Activated naive CD4-positive, alpha-beta T cell treated with anti-CD3 and anti-CD28 coated beads, Interleukin-2, amount 10 ng/mL, durations not matched to agents 7 days and 5 days (primary cell): ENCODE results near the gene FAM135A.

Source experiments
- CTCF ChIA-PET: fragments of 350-600 bp; sonication (Branson Sonifier 250); formaldehyde crosslinking; loops from one replicate; lab custom pipeline; 2021; ENCODE audit warnings: antibody characterized with exemption; lab: Charles Lee
- DNase-seq: peaks from one replicate; pipeline ENCODE4 v3.0.0-alpha.2; 2020
- H3K27ac Mint-ChIP-seq: one replicate; pipeline ENCODE4 v1.8.0; 2021; ENCODE audit warnings: mild to moderate bottlenecking, moderate library complexity, mixed read lengths
- H3K27me3 Mint-ChIP-seq: one replicate; pipeline ENCODE4 v1.8.0; 2021; ENCODE audit warnings: mild to moderate bottlenecking, mixed read lengths
- H3K36me3 Mint-ChIP-seq: one replicate; pipeline ENCODE4 v1.8.0; 2021; ENCODE audit warnings: mixed read lengths
- H3K4me1 Mint-ChIP-seq: one replicate; pipeline ENCODE4 v1.8.0; 2021; ENCODE audit warnings: mixed read lengths
- H3K4me3 Mint-ChIP-seq: one replicate; pipeline ENCODE4 v1.8.0; 2021; ENCODE audit warnings: mild to moderate bottlenecking, moderate library complexity, mixed read lengths
- H3K9me3 Mint-ChIP-seq: one replicate; pipeline ENCODE4 v1.8.0; 2021; ENCODE audit warnings: mixed read lengths

Gene FAM135A

DNA sequence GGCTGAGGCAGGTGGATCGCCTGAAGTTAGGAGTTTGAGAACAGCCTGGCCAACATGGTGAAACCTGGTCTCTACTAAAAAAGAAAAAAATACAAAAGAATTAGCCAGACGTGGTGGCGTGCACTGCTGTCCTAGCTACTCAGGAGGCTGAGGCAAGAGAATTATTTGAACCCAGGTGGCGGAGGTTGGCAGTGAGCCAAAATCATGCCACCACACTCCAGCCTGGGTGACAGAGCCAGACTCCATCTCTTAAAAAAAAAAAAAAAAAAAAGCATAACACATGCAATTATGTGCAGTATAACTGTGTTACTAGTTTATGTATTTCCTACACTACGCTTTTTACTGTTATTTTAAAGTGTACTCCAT lies 31.9 kb upstream of the FAM135A start:
- no peaks in the 10 kb centered on the region for H3K9me3 Mint-ChIP-seq
- H3K27ac Mint-ChIP-seq: no peak overlapping the region
- H3K27me3 Mint-ChIP-seq: no peaks in the 10 kb centered on the region
- no peak for DNase-seq
- no peaks in the 10 kb centered on the region for H3K4me1 Mint-ChIP-seq
- H3K4me3 Mint-ChIP-seq: no peak overlapping the region
- no peaks in the 10 kb centered on the region for H3K36me3 Mint-ChIP-seq
- CTCF ChIA-PET: interaction anchor here (0.7 to 1.3 kb wide), 2 partner anchors 11 to 227 kb away, joined by 4 to 5 read pairs; no protein-coding TSS in a partner anchor

DNA sequence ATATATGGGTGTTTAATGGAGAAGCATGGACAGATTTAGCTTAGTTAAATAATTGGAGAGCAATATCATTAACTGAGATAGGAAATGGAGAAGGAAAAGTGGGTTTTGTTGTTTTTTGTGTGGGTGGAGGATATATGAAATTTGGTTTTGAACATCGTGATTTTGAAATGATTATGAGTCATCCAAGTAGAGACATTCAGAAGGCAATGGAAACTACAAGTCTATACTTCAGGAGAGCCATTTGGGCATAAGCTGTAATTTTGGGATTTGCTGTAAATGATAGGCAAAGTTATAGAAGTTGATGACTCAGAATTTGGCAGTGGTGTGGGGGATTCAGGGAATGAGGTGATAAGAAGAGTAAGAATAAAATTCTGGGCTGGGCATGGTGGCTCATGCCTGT lies 27.4 kb upstream of the FAM135A start:
- Mint-ChIP-seq H3K4me3 (no peak overlapping the region), H3K36me3 (no peaks in the 10 kb centered on the region), H3K27me3 (no peaks in the 10 kb centered on the region), H3K4me1 (no peaks in the 10 kb centered on the region), H3K27ac (no peak overlapping the region), H3K9me3 (no peaks in the 10 kb centered on the region)
- no peak for DNase-seq
- CTCF ChIA-PET: no interaction called here

DNA sequence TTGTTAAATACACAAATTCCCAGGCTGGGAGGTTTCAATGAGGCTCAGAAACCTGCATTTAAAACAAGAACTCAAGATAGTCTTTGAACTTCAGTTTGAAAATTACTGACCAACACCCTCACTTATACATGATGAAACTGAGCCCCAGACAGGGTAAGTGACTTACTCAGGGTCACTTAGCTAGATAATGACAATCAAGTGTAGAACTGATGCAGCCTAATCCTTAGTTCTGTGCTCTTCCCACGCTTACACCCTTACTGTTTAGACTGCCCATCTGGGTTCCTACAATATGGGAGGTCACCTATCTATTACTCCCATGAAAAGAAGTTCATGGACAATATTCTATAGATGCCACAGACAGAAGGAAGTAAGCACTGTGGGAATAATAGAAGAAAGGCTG lies 24.5 kb upstream of the FAM135A start:
- H3K36me3 Mint-ChIP-seq: no peaks in the 10 kb centered on the region
- CTCF ChIA-PET: interaction anchor here (0.9 kb wide), 1 partner anchor 14 kb away, joined by 3 read pairs; no protein-coding TSS in a partner anchor
- H3K27me3 Mint-ChIP-seq: peaks cover 7% of the 10 kb centered on the region
- H3K27ac Mint-ChIP-seq: no peak overlapping the region
- DNase-seq: no peak
- H3K4me1 Mint-ChIP-seq: no peaks in the 10 kb centered on the region
- no peak overlapping the region for H3K4me3 Mint-ChIP-seq
- H3K9me3 Mint-ChIP-seq: no peaks in the 10 kb centered on the region

DNA sequence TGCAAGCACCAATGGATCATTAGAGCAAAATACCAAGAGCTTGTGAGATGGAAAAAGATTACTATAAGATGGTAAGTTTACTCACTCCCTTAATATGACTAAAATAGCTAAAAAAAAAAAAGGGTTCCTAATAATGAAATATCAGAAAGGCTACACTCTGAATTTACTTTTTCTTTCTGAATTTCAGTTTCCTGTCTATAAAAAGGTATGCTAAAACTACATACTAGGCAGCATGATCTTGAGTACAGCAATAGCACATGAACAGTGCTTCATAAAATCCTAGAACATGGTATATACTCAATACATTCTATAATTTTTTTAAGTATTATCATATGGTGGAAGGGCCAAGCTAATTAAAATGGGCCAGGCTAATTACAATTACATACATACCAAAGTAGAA lies 24.0 kb upstream of the FAM135A start:
- DNase-seq: no peak
- no peaks in the 10 kb centered on the region for H3K9me3 Mint-ChIP-seq
- no peaks in the 10 kb centered on the region for H3K36me3 Mint-ChIP-seq
- H3K27ac Mint-ChIP-seq: no peak overlapping the region
- CTCF ChIA-PET: no interaction called here
- H3K27me3 Mint-ChIP-seq: peaks cover 7% of the 10 kb centered on the region
- H3K4me1 Mint-ChIP-seq: no peaks in the 10 kb centered on the region
- no peak overlapping the region for H3K4me3 Mint-ChIP-seq

DNA sequence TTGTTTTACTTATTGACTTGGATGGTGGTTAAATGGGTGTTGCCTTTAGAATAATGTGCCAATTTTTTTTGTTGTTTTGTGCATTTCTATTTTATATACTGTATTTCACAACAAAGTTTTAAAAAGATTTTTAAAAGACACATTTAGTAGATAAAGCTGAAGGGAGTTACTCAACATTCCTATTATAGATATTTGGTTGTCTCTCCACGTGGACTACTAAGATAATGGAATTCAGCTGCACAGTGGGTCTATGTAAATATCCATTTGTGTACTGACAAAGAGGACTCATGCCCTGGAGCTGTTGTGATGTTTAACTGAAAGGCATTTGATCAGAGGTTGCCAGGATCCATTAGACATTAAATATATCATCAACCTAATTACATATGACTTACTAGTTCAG lies 23.2 kb upstream of the FAM135A start:
- no peak for DNase-seq
- no peaks in the 10 kb centered on the region for H3K4me1 Mint-ChIP-seq
- no peak overlapping the region for H3K27ac Mint-ChIP-seq
- CTCF ChIA-PET: no interaction called here
- no peak overlapping the region for H3K4me3 Mint-ChIP-seq
- H3K36me3 Mint-ChIP-seq: no peaks in the 10 kb centered on the region
- no peaks in the 10 kb centered on the region for H3K9me3 Mint-ChIP-seq
- peaks cover 7% of the 10 kb centered on the region for H3K27me3 Mint-ChIP-seq

DNA sequence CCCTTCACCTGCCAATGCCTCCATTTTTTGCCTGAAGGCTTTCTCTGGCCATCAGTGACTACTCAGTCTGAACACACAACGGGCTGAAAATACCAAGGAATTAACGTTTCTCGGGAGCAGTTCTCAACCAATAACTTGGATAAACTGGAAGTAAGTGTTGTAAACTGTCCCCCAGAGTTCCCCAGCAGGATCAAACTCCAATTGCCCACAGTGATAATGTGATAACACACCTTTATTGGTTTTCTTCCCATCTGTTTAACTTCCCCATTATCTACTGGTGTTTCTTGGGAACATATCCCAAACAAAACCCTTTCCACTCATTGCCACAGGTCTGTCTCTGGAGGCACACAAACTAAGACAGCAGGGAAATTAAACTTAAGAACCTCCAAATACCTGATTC lies 21.8 kb upstream of the FAM135A start:
- Mint-ChIP-seq H3K27ac (no peak overlapping the region), H3K4me3 (no peak overlapping the region), H3K27me3 (peaks cover 7% of the 10 kb centered on the region), H3K4me1 (no peaks in the 10 kb centered on the region), H3K9me3 (no peaks in the 10 kb centered on the region), H3K36me3 (no peaks in the 10 kb centered on the region)
- CTCF ChIA-PET: no interaction called here
- DNase-seq: no peak

DNA sequence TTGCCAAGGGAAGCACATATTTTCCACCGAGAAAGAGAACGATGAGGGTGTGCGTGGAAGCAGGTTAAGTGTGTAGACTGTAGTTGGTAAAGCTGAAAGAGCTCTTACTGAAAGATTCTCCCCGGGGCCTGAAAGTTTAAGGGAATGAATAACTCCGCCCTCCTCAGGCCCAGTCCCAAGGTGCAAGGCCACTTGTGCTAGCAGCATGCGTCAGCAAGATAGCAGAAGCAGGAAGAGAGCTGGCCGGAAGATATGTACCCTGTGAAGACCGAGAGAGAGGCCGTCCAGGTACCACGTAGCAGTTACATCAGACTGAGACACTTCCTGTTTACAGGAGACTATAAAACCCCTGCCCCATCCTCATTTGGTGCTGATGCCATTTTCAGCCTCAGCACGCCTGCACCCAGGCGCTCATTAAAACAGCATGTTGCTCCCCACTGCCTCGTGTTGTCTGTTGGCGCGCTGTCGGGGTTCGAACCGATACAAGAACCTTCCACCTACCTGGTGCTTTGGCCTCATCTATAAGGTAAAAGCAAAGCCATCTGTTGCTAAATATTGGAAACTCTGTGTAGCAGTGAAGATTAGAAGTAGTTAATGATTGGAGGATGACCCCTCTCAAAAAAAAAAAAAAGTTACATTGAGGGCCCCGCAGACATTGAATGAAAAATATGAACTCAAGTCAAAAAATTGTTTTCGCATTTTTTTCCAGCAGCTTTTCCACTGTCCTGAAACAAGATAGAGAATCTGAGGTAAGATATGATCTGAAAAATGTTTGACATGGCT lies 18.6 kb upstream of the FAM135A start:
- H3K27me3 Mint-ChIP-seq: peaks cover 11% of the 10 kb centered on the region
- no peaks in the 10 kb centered on the region for H3K4me1 Mint-ChIP-seq
- H3K27ac Mint-ChIP-seq: no peak overlapping the region
- H3K9me3 Mint-ChIP-seq: no peaks in the 10 kb centered on the region
- CTCF ChIA-PET: no interaction called here
- no peak overlapping the region for H3K4me3 Mint-ChIP-seq
- DNase-seq: no peak
- H3K36me3 Mint-ChIP-seq: no peaks in the 10 kb centered on the region

DNA sequence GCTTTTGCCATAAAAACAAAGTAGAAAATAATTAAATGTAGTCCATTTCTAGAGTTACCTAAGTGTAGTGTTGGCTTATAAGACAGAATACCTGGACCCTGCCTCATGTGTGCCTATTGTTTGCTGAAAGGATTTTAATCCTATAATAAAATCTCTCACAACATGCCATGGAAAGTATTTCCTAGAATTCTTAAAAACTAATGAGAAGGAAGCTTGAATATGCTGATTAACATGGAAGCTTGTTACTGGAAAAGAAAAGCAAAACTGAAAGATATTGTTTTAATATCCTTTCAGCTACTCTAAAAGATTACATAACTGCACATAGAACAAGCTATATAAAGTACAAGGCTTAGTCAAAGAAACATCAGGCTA lies 18.0 kb upstream of the FAM135A start:
- Mint-ChIP-seq H3K4me1 (no peaks in the 10 kb centered on the region), H3K36me3 (no peaks in the 10 kb centered on the region), H3K4me3 (no peak overlapping the region), H3K9me3 (no peaks in the 10 kb centered on the region), H3K27me3 (peaks cover 13% of the 10 kb centered on the region), H3K27ac (no peak overlapping the region)
- DNase-seq: no peak
- CTCF ChIA-PET: interaction anchor here (1.1 kb wide), 1 partner anchor 26 kb away, joined by 4 read pairs; no protein-coding TSS in a partner anchor

DNA sequence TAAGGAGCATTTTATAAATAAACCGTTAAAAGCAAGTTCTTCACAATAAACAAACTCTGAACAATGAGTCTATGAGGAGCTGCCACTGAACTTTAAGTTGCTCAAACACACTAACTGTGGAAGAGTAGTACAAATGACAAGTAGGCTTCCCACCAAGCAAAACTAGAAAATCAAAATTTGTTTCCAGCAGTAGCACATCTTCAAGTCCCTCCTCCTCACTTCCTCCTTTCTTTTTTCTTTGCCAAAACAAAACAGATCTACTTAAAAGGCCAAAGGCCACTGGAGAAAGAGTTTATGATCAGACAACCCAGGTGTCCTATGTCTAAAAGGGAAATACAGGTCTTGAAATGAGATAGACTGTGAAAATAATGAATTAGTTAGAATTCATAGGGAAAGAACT lies 17.1 kb upstream of the FAM135A start:
- H3K27ac Mint-ChIP-seq: no peak overlapping the region
- H3K9me3 Mint-ChIP-seq: no peaks in the 10 kb centered on the region
- no peaks in the 10 kb centered on the region for H3K4me1 Mint-ChIP-seq
- no peaks in the 10 kb centered on the region for H3K36me3 Mint-ChIP-seq
- no peak overlapping the region for H3K4me3 Mint-ChIP-seq
- no peak for DNase-seq
- CTCF ChIA-PET: interaction anchor here (1.1 kb wide), 1 partner anchor 27 kb away, joined by 4 read pairs; no protein-coding TSS in a partner anchor
- H3K27me3 Mint-ChIP-seq: peaks cover 15% of the 10 kb centered on the region

DNA sequence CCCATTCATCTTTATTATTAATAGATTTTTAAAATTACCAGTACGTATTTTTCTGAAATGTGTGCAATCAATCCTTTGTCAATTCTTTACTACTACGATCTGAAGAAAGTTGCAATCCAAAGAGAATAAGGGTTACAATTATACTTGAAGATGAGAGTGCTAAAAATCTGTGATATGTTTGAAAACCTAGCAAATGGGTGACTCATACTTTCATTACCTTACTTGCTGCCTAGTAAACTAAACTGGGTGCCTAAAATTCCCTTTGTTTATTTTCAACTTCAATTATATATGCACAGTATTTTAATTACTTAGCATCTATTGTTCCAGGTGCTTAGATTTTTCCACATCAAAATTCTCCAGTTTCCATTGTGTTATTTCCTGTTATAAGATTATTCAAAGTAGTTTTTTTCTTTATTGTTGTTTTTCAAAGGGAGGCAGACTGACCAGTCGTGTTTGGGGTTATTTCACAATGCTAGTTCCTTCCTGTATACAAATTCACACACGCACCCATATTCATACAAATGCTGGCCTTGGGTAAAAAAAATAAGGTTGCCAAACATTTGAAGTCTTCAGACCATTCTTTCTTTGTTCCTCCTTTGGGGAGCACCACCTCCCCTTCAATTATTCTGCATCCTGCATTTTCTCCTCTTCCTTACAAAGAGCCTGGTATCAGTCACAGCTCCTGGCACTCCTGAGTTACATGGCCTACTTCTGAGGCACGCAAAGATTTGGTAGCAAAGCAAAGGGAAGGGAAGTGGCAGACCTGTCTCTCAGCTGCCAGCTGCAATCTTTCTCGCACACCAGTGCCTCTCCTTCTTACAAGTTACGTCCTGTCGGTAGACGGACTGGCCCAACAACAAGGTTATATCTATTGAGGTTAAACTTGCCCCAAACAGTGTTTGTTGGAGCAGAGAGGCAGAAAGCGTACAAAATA lies 16.2 kb upstream of the FAM135A start:
- peaks cover 8% of the 10 kb centered on the region for H3K27me3 Mint-ChIP-seq
- H3K27ac Mint-ChIP-seq: no peak overlapping the region
- H3K9me3 Mint-ChIP-seq: no peaks in the 10 kb centered on the region
- no peaks in the 10 kb centered on the region for H3K4me1 Mint-ChIP-seq
- no peak overlapping the region for H3K4me3 Mint-ChIP-seq
- CTCF ChIA-PET: no interaction called here
- H3K36me3 Mint-ChIP-seq: no peaks in the 10 kb centered on the region
- DNase-seq: no peak

DNA sequence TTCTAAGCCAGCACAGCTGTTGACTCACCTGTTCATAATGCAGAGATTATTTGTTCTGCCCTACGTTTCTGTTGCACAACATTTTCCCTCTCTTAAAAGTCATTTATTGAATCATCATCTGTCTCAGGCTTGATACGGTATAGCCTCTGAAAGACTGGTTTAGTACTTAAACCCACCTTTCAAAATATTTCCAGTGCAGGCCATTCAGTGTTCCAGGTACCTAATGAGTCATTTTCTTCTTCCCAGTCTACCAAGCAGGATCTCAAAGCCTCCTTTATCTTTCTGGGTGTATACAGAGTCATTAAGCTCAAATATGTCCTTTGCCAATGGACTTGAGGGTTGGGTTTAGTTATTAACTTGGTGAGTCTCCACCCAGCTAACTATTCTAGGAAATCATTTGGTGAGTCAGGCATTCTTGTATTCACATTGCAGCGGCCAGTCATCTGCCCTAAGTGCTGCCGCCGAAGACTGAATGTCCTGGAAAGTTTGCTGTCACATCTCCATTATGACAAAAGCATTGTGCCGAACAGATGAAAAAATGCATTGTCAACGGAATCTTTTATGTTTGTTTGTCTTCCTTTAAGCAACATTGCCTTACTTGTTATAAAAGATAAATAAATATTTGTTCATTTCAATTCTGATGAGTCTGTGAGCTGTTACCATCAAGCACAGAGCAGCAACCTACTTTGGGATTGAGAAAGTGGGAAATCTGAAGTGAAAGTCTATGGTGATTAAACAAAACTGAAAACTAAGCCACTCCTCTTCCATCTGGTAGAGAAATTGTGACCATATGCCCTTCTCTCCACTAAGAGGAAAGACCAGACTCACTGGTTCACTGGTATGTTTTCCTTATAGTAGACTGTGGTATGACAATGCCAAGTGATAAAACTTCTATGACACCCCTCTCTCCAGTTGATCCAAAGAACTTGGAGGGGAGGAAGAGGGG lies 14.3 kb upstream of the FAM135A start:
- no peaks in the 10 kb centered on the region for H3K9me3 Mint-ChIP-seq
- H3K4me1 Mint-ChIP-seq: no peaks in the 10 kb centered on the region
- CTCF ChIA-PET: no interaction called here
- DNase-seq: no peak
- H3K4me3 Mint-ChIP-seq: no peak overlapping the region
- peaks cover 19% of the 10 kb centered on the region for H3K27me3 Mint-ChIP-seq
- H3K36me3 Mint-ChIP-seq: no peaks in the 10 kb centered on the region
- H3K27ac Mint-ChIP-seq: no peak overlapping the region

DNA sequence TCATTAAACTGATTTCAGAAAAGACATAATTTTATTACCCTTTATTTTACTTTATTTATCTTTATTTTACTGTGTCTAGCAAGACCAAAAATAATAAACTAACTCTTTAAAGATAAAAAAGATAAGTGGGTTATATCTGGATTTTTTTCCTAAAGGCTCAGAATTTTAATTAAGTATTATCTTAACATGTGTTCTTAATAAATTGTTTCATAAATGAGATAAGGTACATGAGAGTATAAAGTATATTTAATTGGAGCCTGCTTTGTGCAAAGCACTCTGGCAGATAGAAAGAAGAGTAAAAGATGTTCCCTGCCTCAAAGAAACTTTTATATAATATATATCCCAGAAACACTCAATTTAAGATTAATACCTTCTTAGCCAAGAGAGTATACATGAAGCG lies 8.7 kb upstream of the FAM135A start:
- no peaks in the 10 kb centered on the region for H3K4me1 Mint-ChIP-seq
- H3K9me3 Mint-ChIP-seq: no peaks in the 10 kb centered on the region
- CTCF ChIA-PET: interaction anchor here (0.7 kb wide), 1 partner anchor 21 kb away, joined by 3 read pairs; no protein-coding TSS in a partner anchor
- H3K27me3 Mint-ChIP-seq: peaks cover 19% of the 10 kb centered on the region
- H3K4me3 Mint-ChIP-seq: no peak overlapping the region
- no peak overlapping the region for H3K27ac Mint-ChIP-seq
- no peaks in the 10 kb centered on the region for H3K36me3 Mint-ChIP-seq
- DNase-seq: no peak

DNA sequence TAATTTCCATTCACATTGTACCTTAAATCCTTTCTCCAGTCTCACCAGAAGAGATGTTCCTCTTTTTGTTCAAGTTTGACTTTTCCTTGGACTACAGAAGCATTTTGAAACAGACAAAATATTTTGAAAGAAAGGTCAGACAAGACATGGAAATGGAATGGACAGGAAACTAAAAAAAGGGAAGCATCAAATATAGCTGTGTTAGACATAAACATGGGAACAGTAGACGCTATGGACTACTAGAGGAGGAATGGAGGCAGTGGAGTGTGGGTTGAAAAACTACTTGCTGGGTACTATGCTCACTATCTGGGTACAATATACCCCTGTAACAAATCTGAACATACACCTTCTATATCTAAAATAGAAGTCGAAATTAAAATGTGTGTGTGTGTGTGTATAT lies 4.1 kb upstream of the FAM135A start:
- CTCF ChIA-PET: no interaction called here
- peaks cover 18% of the 10 kb centered on the region for H3K27me3 Mint-ChIP-seq

More for the DNA sequence above, 4.1 kb upstream of the FAM135A start:
- no peak overlapping the region for H3K27ac Mint-ChIP-seq
- no peaks in the 10 kb centered on the region for H3K9me3 Mint-ChIP-seq
- no peak for DNase-seq
- H3K4me3 Mint-ChIP-seq: no peak overlapping the region
- peaks cover 12% of the 10 kb centered on the region for H3K4me1 Mint-ChIP-seq
- H3K36me3 Mint-ChIP-seq: peaks cover 2% of the 10 kb centered on the region
